ENCODE measurements around the gene SFXN3.
A peak's percentile ranks its signal among the peaks of the same experiment; 100 is the strongest.

Gene SFXN3

GRCh38 chr10:101047268-101047667 lies 16.2 kb downstream of the SFXN3 start:
- Histone ChIP-seq H3K4me3 (ENCODE audit: severe bottlenecking) (no peak overlapping the region), H3K9me3 (ENCODE audit: severe bottlenecking) (no peaks in the 10 kb centered on the region), H3K27ac (ENCODE audit: poor library complexity, severe bottlenecking) (no peak overlapping the region), H3K27me3 (ENCODE audit: insufficient read depth, poor library complexity, severe bottlenecking) (peaks cover 11% of the 10 kb centered on the region), H3K36me3 (ENCODE audit: low read depth) (no peaks in the 10 kb centered on the region), H3K4me1 (ENCODE audit: insufficient read depth, poor library complexity, severe bottlenecking) (peaks cover 9% of the 10 kb centered on the region)
- no peak for DNase-seq (ENCODE audit: low spot score)
- no peak for TF ChIP-seq CTCF (IDR thresholded peaks at IDR 0.05; ENCODE audit: poor library complexity, severe bottlenecking)
- no peak for ATAC-seq (ENCODE audit: low read depth)

GRCh38 chr10:101047961-101048892 lies 17.2 kb downstream of the SFXN3 start:
- Histone ChIP-seq H3K36me3 (ENCODE audit: low read depth) (no peaks in the 10 kb centered on the region), H3K9me3 (ENCODE audit: severe bottlenecking) (no peaks in the 10 kb centered on the region), H3K27me3 (ENCODE audit: insufficient read depth, poor library complexity, severe bottlenecking) (peaks cover 11% of the 10 kb centered on the region), H3K4me3 (ENCODE audit: severe bottlenecking) (no peak overlapping the region), H3K4me1 (ENCODE audit: insufficient read depth, poor library complexity, severe bottlenecking) (peaks cover 10% of the 10 kb centered on the region), H3K27ac (ENCODE audit: poor library complexity, severe bottlenecking) (no peak overlapping the region)
- TF ChIP-seq CTCF (IDR thresholded peaks at IDR 0.05; ENCODE audit: poor library complexity, severe bottlenecking), result no peak
- ATAC-seq (ENCODE audit: low read depth) (no peak), DNase-seq (ENCODE audit: low spot score) (no peak)

- Histone ChIP-seq H3K9me3 (ENCODE audit: severe bottlenecking) (no peaks in the 10 kb centered on the region), H3K36me3 (ENCODE audit: low read depth) (peaks cover under 1% of the 10 kb centered on the region; the same call in 1 of the 2 replicates), H3K4me3 (ENCODE audit: severe bottlenecking) (no peak overlapping the region), H3K4me1 (ENCODE audit: insufficient read depth, poor library complexity, severe bottlenecking) (peaks cover 7% of the 10 kb centered on the region), H3K27me3 (ENCODE audit: insufficient read depth, poor library complexity, severe bottlenecking) (peaks cover 11% of the 10 kb centered on the region), H3K27ac (ENCODE audit: poor library complexity, severe bottlenecking) (no peak overlapping the region)
- DNase-seq (ENCODE audit: low spot score) (no peak), ATAC-seq (ENCODE audit: low read depth) (peak; percentile 62)
- peak; percentile 85 for TF ChIP-seq CTCF (IDR thresholded peaks at IDR 0.05; ENCODE audit: poor library complexity, severe bottlenecking)
Measured at GRCh38 chr10:101050208-101051069, 19.4 kb downstream of the SFXN3 start.

GRCh38 chr10:101052285-101052684 lies 21.3 kb downstream of the SFXN3 start:
- peak overlapping the region; percentile 21 for H3K27ac ChIP-seq (ENCODE audit: poor library complexity, severe bottlenecking)

More at GRCh38 chr10:101052285-101052684, 21.3 kb downstream of the SFXN3 start:
- DNase-seq (ENCODE audit: low spot score) (no peak), ATAC-seq (ENCODE audit: low read depth) (peak; percentile 76)
- Histone ChIP-seq H3K9me3 (ENCODE audit: severe bottlenecking) (no peaks in the 10 kb centered on the region), H3K4me1 (ENCODE audit: insufficient read depth, poor library complexity, severe bottlenecking) (peaks cover 7% of the 10 kb centered on the region), H3K4me3 (ENCODE audit: severe bottlenecking) (no peak overlapping the region), H3K36me3 (ENCODE audit: low read depth) (peaks cover 17% of the 10 kb centered on the region), H3K27me3 (ENCODE audit: insufficient read depth, poor library complexity, severe bottlenecking) (peaks cover 11% of the 10 kb centered on the region)
- TF ChIP-seq CTCF (IDR thresholded peaks at IDR 0.05; ENCODE audit: poor library complexity, severe bottlenecking), result no peak

All from RWPE2 (cell line).